K562 (cell line): ENCODE results near the gene LRRC7. TPM values are rescaled to one million over a fixed set of nuclear protein-coding genes. Genes with fewer than 3 reads are reported as not detected.

Source experiments
- ATAC-seq: fragments of 200-7000 bp; cut with Tn5 transposase; 3 replicates; pipeline ENCODE4 v1.9.1; 2020; ENCODE audit warnings: moderate library complexity
- BruUV-seq: library from RNA; stranded (reverse); fragments of 400-500 nt; replicated peaks from 2 replicates; lab custom pipeline; 2021; lab: Mats Ljungman, UMichigan
- CTCF ChIA-PET: fragments of 300-600 bp; formaldehyde crosslinking; extraction: SDS; loops from one replicate; lab custom pipeline; 2021; ENCODE audit warnings: low intra/inter-chr PET ratio; lab: Yijun Ruan, JAX
- POLR2A ChIA-PET: fragments of 300-600, 350-650 bp; sonication (Branson Sonifier 250); formaldehyde crosslinking; extraction: SDS; loops from one replicate; lab custom pipeline; 2021; ENCODE audit warnings: antibody characterized with exemption, inconsistent platforms; lab: Yijun Ruan, JAX
- DNase-seq, 4 experiments: peaks; one replicate each; pipeline versions ENCODE4 v3.0.0 to v3.0.0-alpha.2; 2011 to 2018; ENCODE audit warnings: low spot score in 3 of 4, mixed read lengths in 3 of 4; ENCODE audit errors: extremely low read depth in 1 of 4
- FAIRE-seq: peaks from 2 replicates; lab custom pipeline; 2011; peaks lifted over from hg19 to GRCh38; lab: Jason Lieb, UNC
- H2AFZ ChIP-seq: 2 replicates; pipeline ENCODE4 v1.6.0; 2011; ENCODE audit warnings: low read depth, low read length, control low read depth, inconsistent platforms
- H3K27ac ChIP-seq: fragments of 200-600 bp; 3 replicates; pipeline ENCODE4 v1.8.0; 2011; ENCODE audit warnings: low read depth, mild to moderate bottlenecking, control low read depth, inconsistent platforms, low read length, moderate library complexity, mixed read lengths; ENCODE audit errors: extremely low read depth
- H3K27me3 ChIP-seq, 2 experiments: fragments of 300-600 bp in 1 of 2; 2 replicates in 1 of 2; 3 replicates in 1 of 2; pipeline versions ENCODE4 v1.6.0 to v1.8.0; 2011; ENCODE audit warnings: inconsistent platforms in 2 of 2, low read length in 2 of 2, mild to moderate bottlenecking in 1 of 2, mixed read lengths in 1 of 2, moderate library complexity in 1 of 2; ENCODE audit not compliant: control insufficient read depth in 2 of 2, insufficient read depth in 2 of 2
- H3K36me3 ChIP-seq: fragments of 300-600 bp; 3 replicates; pipeline ENCODE4 v1.8.0; 2011; ENCODE audit warnings: mild to moderate bottlenecking, low read length, inconsistent platforms; ENCODE audit not compliant: control insufficient read depth, insufficient read depth
- H3K4me1 ChIP-seq, 2 experiments: fragments of 200-600 bp in 1 of 2; replicated peaks in 1 of 2; 2 replicates in 1 of 2; 3 replicates in 1 of 2; pipeline versions ENCODE4 v1.5.1 to v1.8.0; 2011; ENCODE audit warnings: inconsistent platforms in 2 of 2, low read length in 2 of 2, mild to moderate bottlenecking in 1 of 2, mixed read lengths in 1 of 2, moderate library complexity in 1 of 2; ENCODE audit not compliant: control insufficient read depth in 2 of 2, insufficient read depth in 2 of 2
- H3K4me2 ChIP-seq: 2 replicates; pipeline ENCODE4 v1.6.1; 2011; ENCODE audit warnings: low read length, control low read depth, inconsistent platforms, mixed read lengths; ENCODE audit not compliant: insufficient read depth
- H3K4me3 ChIP-seq: fragments of 200-600 bp; sonication (generic), shearing (Covaris generic); 2 replicates; pipeline ENCODE4 v1.5.1; 2016; ENCODE audit warnings: control low read depth, inconsistent platforms
- H3K79me2 ChIP-seq: fragments of 200-600 bp; 3 replicates; pipeline ENCODE4 v1.8.0; 2011; ENCODE audit warnings: low read length, inconsistent platforms; ENCODE audit not compliant: control insufficient read depth, insufficient read depth
- H3K9ac ChIP-seq, 2 experiments: 2 replicates each; pipeline versions ENCODE4 v1.6.0 to v1.6.1; 2011; ENCODE audit warnings: low read depth in 2 of 2, low read length in 2 of 2, control low read depth in 1 of 2, inconsistent platforms in 1 of 2, mild to moderate bottlenecking in 1 of 2, mixed read lengths in 1 of 2; ENCODE audit not compliant: insufficient read depth in 1 of 2
- H3K9me1 ChIP-seq: one replicate; pipeline ENCODE4 v1.6.0; 2011; ENCODE audit warnings: inconsistent platforms, mild to moderate bottlenecking, low read length, moderate library complexity; ENCODE audit not compliant: control insufficient read depth, insufficient read depth
- H3K9me3 ChIP-seq: replicated peaks from 2 replicates; pipeline ENCODE4 v1.5.1; 2011; ENCODE audit warnings: low read depth, low read length, inconsistent platforms; ENCODE audit not compliant: control insufficient read depth, insufficient read depth
- H4K20me1 ChIP-seq: replicated peaks from 2 replicates; pipeline ENCODE4 v1.6.1; 2011; ENCODE audit warnings: low read length, inconsistent platforms, mixed read lengths; ENCODE audit not compliant: control insufficient read depth, insufficient read depth
- ATF2 ChIP-seq: sonication (generic); formaldehyde crosslinking; IDR thresholded peaks from 2 replicates; pipeline ENCODE4 v1.8.1; 2022; ENCODE audit warnings: missing genetic modification reagents
- CHCHD3 ChIP-seq: fragments of 250-450 bp; sonication (Bioruptor Pico); IDR thresholded peaks from 2 replicates; pipeline ENCODE4 v2.1.2; 2022; ENCODE audit warnings: mild to moderate bottlenecking
- CUX1 ChIP-seq: fragments of 200-800 bp; sonication (Bioruptor generic); IDR thresholded peaks from 2 replicates; pipeline ENCODE4 v1.6.1; 2016; ENCODE audit warnings: missing genetic modification characterization, missing compliant biosample characterization
- PRMT5 ChIP-seq: sonication (generic); formaldehyde crosslinking; IDR thresholded peaks from 2 replicates; pipeline ENCODE4 v1.5.0; 2020; ENCODE audit warnings: missing genetic modification reagents
- SIN3B ChIP-seq: fragments of 450-650 bp; IDR thresholded peaks from 2 replicates; pipeline ENCODE4 v1.6.1; 2017; ENCODE audit warnings: low read depth, mild to moderate bottlenecking, moderate library complexity
- SNIP1 ChIP-seq: fragments of 450-650 bp; IDR thresholded peaks from 2 replicates; pipeline ENCODE4 v1.7.1; 2017; ENCODE audit warnings: low read depth, mild to moderate bottlenecking
- WGBS: fragments of 100-300 bp; shearing (Covaris generic); methylation state at CpG from one replicate; pipeline ENCODE4 v1.1.6; 2016; ENCODE audit warnings: low coverage, mixed read lengths; ENCODE audit not compliant: insufficient coverage; ENCODE audit errors: missing lambda C conversion rate; 5-methylcytosine and 5-hydroxymethylcytosine counted together
- in situ Hi-C: fragments of 300-500 bp; cut with MboI; formaldehyde crosslinking; loops from 4 replicates; pipeline ENCODE4 v1.15.0; 2018; ENCODE audit warnings: inconsistent platforms, mixed read lengths
- intact Hi-C: fragments of 100-400 bp; cut with micrococcal nuclease; formaldehyde crosslinking; loops from 2 replicates; pipeline ENCODE4 v1.14.2; 2022
- polyA plus RNA-seq, 8 experiments: library from polyadenylated mRNA; depleted of rRNA in 4 of 8; stranded (reverse) in 5 of 8; unstranded in 3 of 8; fragments of >200 nt; fragmentation: Nextera tagmentation in 2 of 8; fragmentation: Illumina TruSeq in 1 of 8; extraction: Ambion mirVana in 2 of 8; extraction: Trizol in 1 of 8; gene quantifications; 2 replicates each; pipeline versions ENCODE4 v1.2.1 to v1.2.3, GENCODE V29; 2011 to 2014; ENCODE audit warnings: inconsistent platforms in 1 of 8, missing spikeins in 1 of 8
- total RNA-seq, 7 experiments: library from RNA; depleted of rRNA in 6 of 7; stranded (reverse); fragments of >200 nt in 6 of 7; fragmentation: Illumina TruSeq in 2 of 7; extraction: Trizol in 2 of 7; gene quantifications; 2 replicates each; pipeline versions ENCODE4 v1.2.1 to v1.2.3, GENCODE V29; 2011 to 2021; ENCODE audit warnings: low replicate concordance in 1 of 7
- TF ChIP-seq, protein P1 (sequence below): IDR thresholded peaks from 2 replicates; pipeline ENCODE4 v1.6.1; 2011; ENCODE audit warnings: borderline replicate concordance, low read depth, mild to moderate bottlenecking, moderate library complexity, low read length; ENCODE audit not compliant: insufficient read depth, poor library complexity, severe bottlenecking
- TF ChIP-seq, protein P2 (sequence below): fragments of 450-650 bp; formaldehyde crosslinking; IDR thresholded peaks from 2 replicates; pipeline ENCODE4 v1.4.0; 2020; ENCODE audit warnings: mild to moderate bottlenecking, moderate library complexity

LRRC7 gene
- total and polyA plus RNA-seq, 9 of the 15 experiments (the other 6 are each of a cell fraction or from before 2014, with no cell fraction given), result 0.09 to 0.94 (median 0.49) TPM

GRCh38 chr1:70008660-70009059 is 440.9 kb downstream of the LRRC7 start:
- WGBS, result 6% methylated on average over 2 of the region's 2 CpGs
- ATAC-seq (no peak), FAIRE-seq (no peak), DNase-seq (no peak)
- ChIA-PET CTCF (no interaction called here), POLR2A (no interaction called here)
- TF ChIP-seq, protein P1, sequence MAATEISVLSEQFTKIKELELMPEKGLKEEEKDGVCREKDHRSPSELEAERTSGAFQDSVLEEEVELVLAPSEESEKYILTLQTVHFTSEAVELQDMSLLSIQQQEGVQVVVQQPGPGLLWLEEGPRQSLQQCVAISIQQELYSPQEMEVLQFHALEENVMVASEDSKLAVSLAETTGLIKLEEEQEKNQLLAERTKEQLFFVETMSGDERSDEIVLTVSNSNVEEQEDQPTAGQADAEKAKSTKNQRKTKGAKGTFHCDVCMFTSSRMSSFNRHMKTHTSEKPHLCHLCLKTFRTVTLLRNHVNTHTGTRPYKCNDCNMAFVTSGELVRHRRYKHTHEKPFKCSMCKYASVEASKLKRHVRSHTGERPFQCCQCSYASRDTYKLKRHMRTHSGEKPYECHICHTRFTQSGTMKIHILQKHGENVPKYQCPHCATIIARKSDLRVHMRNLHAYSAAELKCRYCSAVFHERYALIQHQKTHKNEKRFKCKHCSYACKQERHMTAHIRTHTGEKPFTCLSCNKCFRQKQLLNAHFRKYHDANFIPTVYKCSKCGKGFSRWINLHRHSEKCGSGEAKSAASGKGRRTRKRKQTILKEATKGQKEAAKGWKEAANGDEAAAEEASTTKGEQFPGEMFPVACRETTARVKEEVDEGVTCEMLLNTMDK, result no peak
- TF ChIP-seq PRMT5, result no peak
- TF ChIP-seq CUX1 (CRISPR knock-in tag), result no peak
- TF ChIP-seq, protein P2, sequence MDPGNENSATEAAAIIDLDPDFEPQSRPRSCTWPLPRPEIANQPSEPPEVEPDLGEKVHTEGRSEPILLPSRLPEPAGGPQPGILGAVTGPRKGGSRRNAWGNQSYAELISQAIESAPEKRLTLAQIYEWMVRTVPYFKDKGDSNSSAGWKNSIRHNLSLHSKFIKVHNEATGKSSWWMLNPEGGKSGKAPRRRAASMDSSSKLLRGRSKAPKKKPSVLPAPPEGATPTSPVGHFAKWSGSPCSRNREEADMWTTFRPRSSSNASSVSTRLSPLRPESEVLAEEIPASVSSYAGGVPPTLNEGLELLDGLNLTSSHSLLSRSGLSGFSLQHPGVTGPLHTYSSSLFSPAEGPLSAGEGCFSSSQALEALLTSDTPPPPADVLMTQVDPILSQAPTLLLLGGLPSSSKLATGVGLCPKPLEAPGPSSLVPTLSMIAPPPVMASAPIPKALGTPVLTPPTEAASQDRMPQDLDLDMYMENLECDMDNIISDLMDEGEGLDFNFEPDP (CRISPR knock-in tag), result no peak
- TF ChIP-seq SNIP1, result no peak
- no peak for TF ChIP-seq CHCHD3 (CRISPR knock-in tag)
- TF ChIP-seq SIN3B, result no peak
- TF ChIP-seq ATF2, result no peak
- no peaks in the 10 kb centered on the region for H4K20me1 ChIP-seq
- H3K9me1 ChIP-seq, result no peaks in the 10 kb centered on the region
- H3K4me3 ChIP-seq, result no peak overlapping the region
- no peak overlapping the region for H3K9ac ChIP-seq
- no peaks in the 10 kb centered on the region for H3K4me1 ChIP-seq
- H3K4me2 ChIP-seq, result no peak overlapping the region
- no peaks in the 10 kb centered on the region for H3K9me3 ChIP-seq
- intact Hi-C loops, result no loop called here
- no peaks in the 10 kb centered on the region for H3K27me3 ChIP-seq
- no peak overlapping the region for H3K27ac ChIP-seq
- in situ Hi-C loops, result no loop called here
- H3K36me3 ChIP-seq, result no peaks in the 10 kb centered on the region
- H3K79me2 ChIP-seq, result no peaks in the 10 kb centered on the region
- BruUV-seq, result no TSS peak
- no peak overlapping the region for H2AFZ ChIP-seq
